Measurements from ENCODE around the gene PPM1E. TPM values are rescaled to one million over a fixed set of nuclear protein-coding genes. Genes with fewer than 3 reads are reported as not detected.

PPM1E gene
- polyA plus RNA-seq, 1 donor from 2014 or later: 39.5 TPM

DNA sequence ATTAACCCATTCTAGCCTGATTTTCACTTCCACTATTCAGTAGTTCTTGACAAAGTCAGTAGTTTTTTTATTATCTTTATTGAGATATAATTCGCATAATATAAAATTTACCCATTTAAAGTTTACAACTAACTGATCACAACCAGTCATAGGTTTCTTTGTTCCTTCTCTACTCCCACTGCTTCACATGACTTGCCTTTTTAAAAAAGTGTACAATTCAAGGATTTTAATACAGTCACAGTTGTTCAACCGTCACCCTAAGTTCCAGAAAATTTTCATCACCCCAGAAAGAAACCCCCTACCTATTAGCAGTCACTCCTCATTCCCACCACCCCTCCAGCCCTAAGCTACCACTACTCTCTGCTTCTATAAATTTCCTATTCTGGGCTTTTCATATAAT lies 188.5 kb downstream of the PPM1E start:
- Histone ChIP-seq H3K9ac (ENCODE audit: low read length) (no peak overlapping the region), H3K9me2 (ENCODE audit: insufficient read depth, low read length) (no peaks in the 10 kb centered on the region), H4K20me1 (ENCODE audit: insufficient read depth) (no peaks in the 10 kb centered on the region), H3K4me2 (ENCODE audit: low read length) (no peak overlapping the region), H3F3A (ENCODE audit: insufficient read depth, low read length, poor library complexity, severe bottlenecking) (no peaks in the 10 kb centered on the region), H2AFZ (ENCODE audit: low read depth, low read length) (no peak overlapping the region), H3K4me3 (ENCODE audit: low read length) (no peak overlapping the region), H3K79me2 (replicated peaks; ENCODE audit: insufficient read depth, low read length) (no peaks in the 10 kb centered on the region), H3K27ac (ENCODE audit: low read length) (no peak overlapping the region), H3K27me3 (ENCODE audit: insufficient read depth, low read depth, low read length) (no peaks in the 10 kb centered on the region), H3K9me3 (ENCODE audit: low read length) (no peaks in the 10 kb centered on the region), H3K36me3 (ENCODE audit: insufficient read depth, low read length) (no peaks in the 10 kb centered on the region)
- TF ChIP-seq MXI1 (conservative IDR thresholded peaks at IDR 0.05; ENCODE audit: poor library complexity, severe bottlenecking) (no peak), EP300 (conservative IDR thresholded peaks at IDR 0.05; ENCODE audit: poor library complexity, severe bottlenecking) (no peak), RAD21 (conservative IDR thresholded peaks at IDR 0.05) (no peak)

DNA sequence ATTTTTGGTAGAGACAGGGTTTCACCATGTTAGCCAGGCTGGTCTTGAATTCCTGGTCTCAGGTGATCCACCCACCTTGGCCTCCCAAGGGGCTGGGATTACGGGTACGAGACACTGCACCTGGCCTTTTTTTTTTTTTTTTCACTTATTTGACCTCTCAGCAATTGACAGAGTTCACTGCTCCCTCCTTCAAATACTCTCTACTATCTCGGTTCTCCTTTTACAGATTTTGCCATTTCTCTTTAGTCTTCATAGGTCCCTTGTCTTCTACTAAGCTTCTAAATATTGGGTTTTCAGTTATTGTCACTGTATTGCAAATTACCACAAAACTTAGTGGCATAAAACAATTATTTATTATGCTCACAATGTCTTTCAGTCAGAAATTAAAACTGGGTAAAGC lies 191.8 kb downstream of the PPM1E start:
- TF ChIP-seq, protein P1, sequence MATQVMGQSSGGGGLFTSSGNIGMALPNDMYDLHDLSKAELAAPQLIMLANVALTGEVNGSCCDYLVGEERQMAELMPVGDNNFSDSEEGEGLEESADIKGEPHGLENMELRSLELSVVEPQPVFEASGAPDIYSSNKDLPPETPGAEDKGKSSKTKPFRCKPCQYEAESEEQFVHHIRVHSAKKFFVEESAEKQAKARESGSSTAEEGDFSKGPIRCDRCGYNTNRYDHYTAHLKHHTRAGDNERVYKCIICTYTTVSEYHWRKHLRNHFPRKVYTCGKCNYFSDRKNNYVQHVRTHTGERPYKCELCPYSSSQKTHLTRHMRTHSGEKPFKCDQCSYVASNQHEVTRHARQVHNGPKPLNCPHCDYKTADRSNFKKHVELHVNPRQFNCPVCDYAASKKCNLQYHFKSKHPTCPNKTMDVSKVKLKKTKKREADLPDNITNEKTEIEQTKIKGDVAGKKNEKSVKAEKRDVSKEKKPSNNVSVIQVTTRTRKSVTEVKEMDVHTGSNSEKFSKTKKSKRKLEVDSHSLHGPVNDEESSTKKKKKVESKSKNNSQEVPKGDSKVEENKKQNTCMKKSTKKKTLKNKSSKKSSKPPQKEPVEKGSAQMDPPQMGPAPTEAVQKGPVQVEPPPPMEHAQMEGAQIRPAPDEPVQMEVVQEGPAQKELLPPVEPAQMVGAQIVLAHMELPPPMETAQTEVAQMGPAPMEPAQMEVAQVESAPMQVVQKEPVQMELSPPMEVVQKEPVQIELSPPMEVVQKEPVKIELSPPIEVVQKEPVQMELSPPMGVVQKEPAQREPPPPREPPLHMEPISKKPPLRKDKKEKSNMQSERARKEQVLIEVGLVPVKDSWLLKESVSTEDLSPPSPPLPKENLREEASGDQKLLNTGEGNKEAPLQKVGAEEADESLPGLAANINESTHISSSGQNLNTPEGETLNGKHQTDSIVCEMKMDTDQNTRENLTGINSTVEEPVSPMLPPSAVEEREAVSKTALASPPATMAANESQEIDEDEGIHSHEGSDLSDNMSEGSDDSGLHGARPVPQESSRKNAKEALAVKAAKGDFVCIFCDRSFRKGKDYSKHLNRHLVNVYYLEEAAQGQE (IDR thresholded peaks at IDR 0.05; ENCODE audit: borderline replicate concordance): no peak
- no peak for TF ChIP-seq SMC3 (conservative IDR thresholded peaks at IDR 0.05; ENCODE audit: poor library complexity)
- TF ChIP-seq TAF1 (IDR thresholded peaks at IDR 0.05; ENCODE audit: low read depth): no peak
- no peak for TF ChIP-seq RAD21 (conservative IDR thresholded peaks at IDR 0.05)
- TF ChIP-seq EZH2 (IDR thresholded peaks at IDR 0.05; ENCODE audit: borderline replicate concordance, insufficient read depth, low read length, poor library complexity, severe bottlenecking): no peak
- no peak for TF ChIP-seq EP300 (conservative IDR thresholded peaks at IDR 0.05; ENCODE audit: poor library complexity, severe bottlenecking)
- TF ChIP-seq, protein P2, sequence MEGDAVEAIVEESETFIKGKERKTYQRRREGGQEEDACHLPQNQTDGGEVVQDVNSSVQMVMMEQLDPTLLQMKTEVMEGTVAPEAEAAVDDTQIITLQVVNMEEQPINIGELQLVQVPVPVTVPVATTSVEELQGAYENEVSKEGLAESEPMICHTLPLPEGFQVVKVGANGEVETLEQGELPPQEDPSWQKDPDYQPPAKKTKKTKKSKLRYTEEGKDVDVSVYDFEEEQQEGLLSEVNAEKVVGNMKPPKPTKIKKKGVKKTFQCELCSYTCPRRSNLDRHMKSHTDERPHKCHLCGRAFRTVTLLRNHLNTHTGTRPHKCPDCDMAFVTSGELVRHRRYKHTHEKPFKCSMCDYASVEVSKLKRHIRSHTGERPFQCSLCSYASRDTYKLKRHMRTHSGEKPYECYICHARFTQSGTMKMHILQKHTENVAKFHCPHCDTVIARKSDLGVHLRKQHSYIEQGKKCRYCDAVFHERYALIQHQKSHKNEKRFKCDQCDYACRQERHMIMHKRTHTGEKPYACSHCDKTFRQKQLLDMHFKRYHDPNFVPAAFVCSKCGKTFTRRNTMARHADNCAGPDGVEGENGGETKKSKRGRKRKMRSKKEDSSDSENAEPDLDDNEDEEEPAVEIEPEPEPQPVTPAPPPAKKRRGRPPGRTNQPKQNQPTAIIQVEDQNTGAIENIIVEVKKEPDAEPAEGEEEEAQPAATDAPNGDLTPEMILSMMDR (IDR thresholded peaks at IDR 0.05; ENCODE audit: poor library complexity, severe bottlenecking): no peak
- no peak for TF ChIP-seq POLR2AphosphoS5 (IDR thresholded peaks at IDR 0.05)
- no peak for TF ChIP-seq MXI1 (conservative IDR thresholded peaks at IDR 0.05; ENCODE audit: poor library complexity, severe bottlenecking)
- H3K9me2 ChIP-seq (ENCODE audit: insufficient read depth, low read length): no peaks in the 10 kb centered on the region
- H3K9ac ChIP-seq (ENCODE audit: low read length): no peak overlapping the region
- H3K27ac ChIP-seq (ENCODE audit: low read length): no peak overlapping the region
- H3K9me3 ChIP-seq (ENCODE audit: low read length): no peaks in the 10 kb centered on the region
- no peaks in the 10 kb centered on the region for H3K79me2 ChIP-seq (replicated peaks; ENCODE audit: insufficient read depth, low read length)
- no peaks in the 10 kb centered on the region for H3K27me3 ChIP-seq (ENCODE audit: insufficient read depth, low read depth, low read length)
- H2AFZ ChIP-seq (ENCODE audit: low read depth, low read length): no peak overlapping the region
- H3K36me3 ChIP-seq (ENCODE audit: insufficient read depth, low read length): no peaks in the 10 kb centered on the region
- H4K20me1 ChIP-seq (ENCODE audit: insufficient read depth): no peaks in the 10 kb centered on the region
- no peak overlapping the region for H3K4me3 ChIP-seq (ENCODE audit: low read length)
- H3K4me2 ChIP-seq (ENCODE audit: low read length): no peak overlapping the region
- H3F3A ChIP-seq (ENCODE audit: insufficient read depth, low read length, poor library complexity, severe bottlenecking): no peaks in the 10 kb centered on the region

DNA sequence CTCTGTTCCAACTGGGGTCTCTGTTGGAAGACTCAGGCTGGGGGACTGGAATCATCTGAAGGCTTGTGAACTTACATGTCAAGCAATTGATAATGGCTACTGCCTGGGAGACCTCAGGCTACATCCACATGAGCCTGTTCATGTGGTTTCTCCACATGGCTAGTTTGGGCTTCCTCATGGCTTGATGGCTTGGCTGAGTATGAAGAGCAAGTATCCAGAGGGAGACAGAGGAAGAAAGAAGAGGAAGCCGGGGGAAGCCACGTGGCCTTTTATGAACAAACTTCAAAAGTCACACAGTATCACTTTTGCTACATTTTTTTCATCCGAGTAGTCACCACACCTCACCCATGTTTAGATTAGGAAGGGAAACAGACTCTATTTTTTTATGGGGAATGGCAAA lies 192.2 kb downstream of the PPM1E start:
- Histone ChIP-seq H3K27me3 (ENCODE audit: insufficient read depth, low read depth, low read length) (no peaks in the 10 kb centered on the region), H3K36me3 (ENCODE audit: insufficient read depth, low read length) (no peaks in the 10 kb centered on the region), H3K9ac (ENCODE audit: low read length) (no peak overlapping the region), H3K9me2 (ENCODE audit: insufficient read depth, low read length) (no peaks in the 10 kb centered on the region), H3K4me3 (ENCODE audit: low read length) (no peak overlapping the region), H2AFZ (ENCODE audit: low read depth, low read length) (no peak overlapping the region), H3K9me3 (ENCODE audit: low read length) (no peaks in the 10 kb centered on the region), H3F3A (ENCODE audit: insufficient read depth, low read length, poor library complexity, severe bottlenecking) (no peaks in the 10 kb centered on the region), H4K20me1 (ENCODE audit: insufficient read depth) (no peaks in the 10 kb centered on the region), H3K27ac (ENCODE audit: low read length) (no peak overlapping the region), H3K4me2 (ENCODE audit: low read length) (no peak overlapping the region), H3K79me2 (replicated peaks; ENCODE audit: insufficient read depth, low read length) (no peaks in the 10 kb centered on the region)
- TF ChIP-seq, protein P2 (IDR thresholded peaks at IDR 0.05; ENCODE audit: poor library complexity, severe bottlenecking): no peak
- TF ChIP-seq EP300 (conservative IDR thresholded peaks at IDR 0.05; ENCODE audit: poor library complexity, severe bottlenecking): no peak
- no peak for TF ChIP-seq MXI1 (conservative IDR thresholded peaks at IDR 0.05; ENCODE audit: poor library complexity, severe bottlenecking)
- TF ChIP-seq SMC3 (conservative IDR thresholded peaks at IDR 0.05; ENCODE audit: poor library complexity): no peak
- no peak for TF ChIP-seq RAD21 (conservative IDR thresholded peaks at IDR 0.05)
- TF ChIP-seq, protein P1 (IDR thresholded peaks at IDR 0.05; ENCODE audit: borderline replicate concordance): no peak
- TF ChIP-seq TAF1 (IDR thresholded peaks at IDR 0.05; ENCODE audit: low read depth): no peak
- TF ChIP-seq POLR2AphosphoS5 (IDR thresholded peaks at IDR 0.05): no peak
- TF ChIP-seq EZH2 (IDR thresholded peaks at IDR 0.05; ENCODE audit: borderline replicate concordance, insufficient read depth, low read length, poor library complexity, severe bottlenecking): no peak
